Type B pancreatic cell (in vitro differentiated cells): Measurements from ENCODE around the gene SLC2A13. TPM values are rescaled to one million over a fixed set of nuclear protein-coding genes. Genes with fewer than 3 reads are reported as not detected.

ENCODE experiments used
- DNase-seq: peaks from one replicate; pipeline ENCODE4 v3.0.0; 2021; ENCODE audit warnings: mixed read lengths; ENCODE audit not compliant: unreplicated experiment; ENCODE audit errors: extremely low spot score
- H3K27ac Mint-ChIP-seq: 2 replicates; pipeline ENCODE4 v1.8.0; 2021; ENCODE audit warnings: mild to moderate bottlenecking, mixed read lengths
- H3K27me3 Mint-ChIP-seq: 2 replicates; pipeline ENCODE4 v1.8.0; 2021; ENCODE audit warnings: mixed read lengths
- H3K36me3 Mint-ChIP-seq: 2 replicates; pipeline ENCODE4 v1.8.0; 2021; ENCODE audit warnings: mixed read lengths
- H3K4me1 Mint-ChIP-seq: one replicate; pipeline ENCODE4 v1.8.0; 2021; ENCODE audit warnings: mixed read lengths; ENCODE audit not compliant: unreplicated experiment
- H3K4me3 Mint-ChIP-seq: 2 replicates; pipeline ENCODE4 v1.8.0; 2021; ENCODE audit warnings: mild to moderate bottlenecking, mixed read lengths
- H3K9me3 Mint-ChIP-seq: 2 replicates; pipeline ENCODE4 v1.8.0; 2021; ENCODE audit warnings: mixed read lengths
- total RNA-seq: library from RNA; stranded (reverse); gene quantifications from 2 replicates; pipeline ENCODE4 v1.2.1, GENCODE V29; 2021; ENCODE audit warnings: low replicate concordance
- TF ChIP-seq, protein P1 (sequence below): fragments of 200-600 bp; sonication (generic); conservative IDR thresholded peaks from 2 replicates; pipeline ENCODE4 v1.5.0; 2021; ENCODE audit warnings: antibody characterized with exemption, mild to moderate bottlenecking

The SLC2A13 gene
- total RNA-seq, 1 donor from 2014 or later: 7.1 TPM

DNA sequence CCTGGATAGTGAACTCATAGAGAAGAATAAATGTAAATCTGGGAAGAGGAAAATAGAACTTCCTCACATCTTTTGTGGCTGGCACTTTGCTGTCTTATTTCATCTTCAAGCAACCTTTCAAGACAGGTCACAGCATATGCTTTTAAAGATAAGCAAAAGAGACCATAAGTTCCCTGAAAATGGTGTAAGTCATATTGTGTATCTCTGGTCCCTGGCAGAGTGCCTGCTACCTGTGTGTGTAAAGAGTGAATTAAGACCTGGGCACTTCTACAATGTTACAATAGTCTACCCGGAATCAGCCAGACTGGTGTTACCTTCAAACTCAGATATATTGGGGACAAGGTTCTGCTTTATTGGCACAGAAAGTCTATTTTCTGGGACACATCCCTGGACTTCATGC lies 168.8 kb downstream of the SLC2A13 start:
- Mint-ChIP-seq H3K27me3 (no peaks in the 10 kb centered on the region), H3K9me3 (peaks cover 10% of the 10 kb centered on the region), H3K27ac (no peak overlapping the region), H3K4me3 (no peak overlapping the region), H3K4me1 (no peaks in the 10 kb centered on the region), H3K36me3 (no peaks in the 10 kb centered on the region)
- no peak for DNase-seq
- TF ChIP-seq, protein P1, sequence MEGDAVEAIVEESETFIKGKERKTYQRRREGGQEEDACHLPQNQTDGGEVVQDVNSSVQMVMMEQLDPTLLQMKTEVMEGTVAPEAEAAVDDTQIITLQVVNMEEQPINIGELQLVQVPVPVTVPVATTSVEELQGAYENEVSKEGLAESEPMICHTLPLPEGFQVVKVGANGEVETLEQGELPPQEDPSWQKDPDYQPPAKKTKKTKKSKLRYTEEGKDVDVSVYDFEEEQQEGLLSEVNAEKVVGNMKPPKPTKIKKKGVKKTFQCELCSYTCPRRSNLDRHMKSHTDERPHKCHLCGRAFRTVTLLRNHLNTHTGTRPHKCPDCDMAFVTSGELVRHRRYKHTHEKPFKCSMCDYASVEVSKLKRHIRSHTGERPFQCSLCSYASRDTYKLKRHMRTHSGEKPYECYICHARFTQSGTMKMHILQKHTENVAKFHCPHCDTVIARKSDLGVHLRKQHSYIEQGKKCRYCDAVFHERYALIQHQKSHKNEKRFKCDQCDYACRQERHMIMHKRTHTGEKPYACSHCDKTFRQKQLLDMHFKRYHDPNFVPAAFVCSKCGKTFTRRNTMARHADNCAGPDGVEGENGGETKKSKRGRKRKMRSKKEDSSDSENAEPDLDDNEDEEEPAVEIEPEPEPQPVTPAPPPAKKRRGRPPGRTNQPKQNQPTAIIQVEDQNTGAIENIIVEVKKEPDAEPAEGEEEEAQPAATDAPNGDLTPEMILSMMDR: no peak

DNA sequence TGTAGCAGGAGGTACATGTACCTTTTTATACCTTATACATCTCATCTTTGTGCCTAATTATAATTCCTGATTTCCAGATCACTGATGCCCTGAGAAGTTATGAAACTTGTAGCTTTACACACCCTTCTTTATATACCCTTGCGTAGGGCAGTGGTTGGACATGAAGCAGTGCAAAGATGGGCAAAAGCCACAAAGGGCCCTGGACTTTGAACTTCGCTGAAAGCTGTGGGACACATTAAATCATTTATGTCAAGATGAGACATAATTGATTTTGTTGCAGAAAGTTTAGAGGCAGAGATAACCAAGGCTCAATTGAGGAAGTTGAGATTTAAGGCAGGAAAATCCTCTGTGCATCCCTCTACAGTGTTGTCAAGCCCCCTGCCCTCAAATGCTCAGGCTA lies 170.0 kb downstream of the SLC2A13 start:
- H3K4me3 Mint-ChIP-seq: no peak overlapping the region
- no peaks in the 10 kb centered on the region for H3K4me1 Mint-ChIP-seq
- H3K27me3 Mint-ChIP-seq: no peaks in the 10 kb centered on the region
- TF ChIP-seq, protein P1: no peak
- no peaks in the 10 kb centered on the region for H3K36me3 Mint-ChIP-seq
- no peak for DNase-seq
- no peaks in the 10 kb centered on the region for H3K9me3 Mint-ChIP-seq
- no peak overlapping the region for H3K27ac Mint-ChIP-seq

DNA sequence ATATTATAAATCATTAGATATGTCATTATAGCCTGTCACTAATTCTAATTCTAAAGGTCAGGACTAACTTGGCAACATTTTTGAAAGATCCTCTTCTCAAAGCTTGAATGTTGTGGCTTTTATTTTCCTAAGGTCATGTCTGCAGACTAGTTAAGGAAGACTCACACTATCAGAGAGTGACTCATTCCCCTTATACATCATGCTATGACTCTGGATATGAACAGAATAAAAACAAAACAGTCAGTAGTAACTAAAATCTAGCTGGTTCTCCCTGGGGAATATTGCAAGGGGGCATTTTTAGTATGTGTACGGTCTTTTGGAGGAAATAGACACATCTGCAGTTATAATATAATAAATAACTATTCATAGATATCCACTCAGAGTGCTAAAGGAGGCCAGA lies 170.6 kb downstream of the SLC2A13 start:
- H3K36me3 Mint-ChIP-seq: no peaks in the 10 kb centered on the region
- H3K4me3 Mint-ChIP-seq: no peak overlapping the region
- H3K9me3 Mint-ChIP-seq: no peaks in the 10 kb centered on the region

DNA sequence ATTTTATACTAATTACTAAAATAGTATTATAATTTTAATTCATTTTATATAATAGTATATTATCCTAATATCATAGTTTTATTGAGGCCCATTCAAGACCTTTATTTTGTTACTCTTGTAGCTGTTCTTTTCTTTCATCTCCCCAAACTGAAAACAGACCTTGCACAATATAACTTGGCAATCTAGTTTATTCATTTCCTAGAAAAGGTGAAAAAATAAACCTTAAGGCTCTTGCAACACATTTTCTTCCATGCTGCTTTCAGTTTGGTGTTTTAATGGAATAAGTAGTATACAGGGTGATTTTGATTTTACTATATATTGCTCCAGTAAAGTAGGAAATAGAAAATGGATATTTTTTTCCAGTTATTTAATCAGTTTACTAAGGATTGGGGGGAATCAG lies 174.0 kb downstream of the SLC2A13 start:
- no peaks in the 10 kb centered on the region for H3K27me3 Mint-ChIP-seq
- no peaks in the 10 kb centered on the region for H3K4me1 Mint-ChIP-seq
- TF ChIP-seq, protein P1: no peak
- no peak overlapping the region for H3K27ac Mint-ChIP-seq
- DNase-seq: no peak
- no peak overlapping the region for H3K4me3 Mint-ChIP-seq
- no peaks in the 10 kb centered on the region for H3K9me3 Mint-ChIP-seq
- no peaks in the 10 kb centered on the region for H3K36me3 Mint-ChIP-seq

More for the DNA sequence above, 170.6 kb downstream of the SLC2A13 start:
- no peak for DNase-seq
- Mint-ChIP-seq H3K27me3 (no peaks in the 10 kb centered on the region), H3K27ac (no peak overlapping the region), H3K4me1 (no peaks in the 10 kb centered on the region)
- TF ChIP-seq, protein P1: no peak

DNA sequence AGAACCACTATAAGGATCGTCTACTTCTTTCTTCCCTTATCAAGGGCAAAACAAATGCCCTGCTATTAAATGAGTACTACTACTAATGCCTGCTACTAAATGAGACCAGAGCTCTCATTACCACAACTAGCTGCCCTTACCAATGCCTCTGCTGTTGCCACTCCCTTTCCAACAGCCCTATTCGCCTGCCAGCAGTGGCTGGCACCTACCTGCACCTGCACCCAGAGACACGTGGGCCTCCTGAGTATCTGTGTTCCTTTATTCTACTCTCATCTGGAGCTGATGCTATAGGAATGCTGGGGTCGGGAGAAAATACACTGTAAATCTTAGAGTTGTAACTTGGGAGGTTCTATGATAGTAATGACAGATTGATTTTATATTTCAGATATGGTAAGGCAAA lies 174.7 kb downstream of the SLC2A13 start:
- TF ChIP-seq, protein P1: no peak
- Mint-ChIP-seq H3K9me3 (no peaks in the 10 kb centered on the region), H3K27ac (no peak overlapping the region), H3K36me3 (no peaks in the 10 kb centered on the region), H3K27me3 (no peaks in the 10 kb centered on the region), H3K4me3 (no peak overlapping the region), H3K4me1 (no peaks in the 10 kb centered on the region)
- DNase-seq: no peak

DNA sequence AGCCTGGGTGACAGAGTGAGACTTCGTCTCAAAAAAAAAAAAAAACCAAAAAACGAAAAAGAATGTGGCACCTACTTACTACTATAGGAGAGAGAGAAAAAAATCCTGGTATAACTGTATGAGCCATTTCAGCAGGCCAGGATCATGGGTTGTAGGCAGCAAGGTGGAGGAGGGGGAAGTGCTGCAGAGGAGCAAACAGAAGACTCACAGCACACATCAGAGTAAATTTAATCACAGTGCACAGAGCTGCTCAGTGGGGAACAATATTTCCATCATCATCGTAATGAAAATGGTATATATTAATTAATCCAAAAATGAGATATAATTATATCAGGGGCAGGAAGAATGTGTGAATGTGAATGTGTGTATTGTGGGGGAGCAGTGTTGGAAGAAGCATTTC lies 175.8 kb downstream of the SLC2A13 start:
- Mint-ChIP-seq H3K27ac (no peak overlapping the region), H3K9me3 (no peaks in the 10 kb centered on the region), H3K36me3 (no peaks in the 10 kb centered on the region), H3K4me1 (no peaks in the 10 kb centered on the region), H3K27me3 (no peaks in the 10 kb centered on the region), H3K4me3 (no peak overlapping the region)
- TF ChIP-seq, protein P1: no peak
- DNase-seq: no peak
